Osteoblast (primary cell): ENCODE measurements around the gene HELZ. TPM values are rescaled to one million over a fixed set of nuclear protein-coding genes. Genes with fewer than 3 reads are reported as not detected.

Source experiments
- DNase-seq: peaks from one replicate; pipeline ENCODE4 v3.0.0; 2011; ENCODE audit warnings: low spot score, mixed read lengths; ENCODE audit not compliant: insufficient read length; ENCODE audit errors: missing footprints
- H2AFZ ChIP-seq: 2 replicates; pipeline ENCODE4 v1.6.0; 2011; ENCODE audit warnings: mild to moderate bottlenecking, low read length
- H3K27ac ChIP-seq: 2 replicates; pipeline ENCODE4 v1.5.1; 2011; ENCODE audit warnings: mild to moderate bottlenecking, low read depth, low read length, moderate library complexity
- H3K27me3 ChIP-seq: 2 replicates; pipeline ENCODE4 v1.6.0; 2012; ENCODE audit warnings: mild to moderate bottlenecking, control low read depth, inconsistent platforms, low read length, moderate library complexity; ENCODE audit not compliant: insufficient read depth
- H3K36me3 ChIP-seq: 2 replicates; pipeline ENCODE4 v1.5.1; 2011; ENCODE audit warnings: mild to moderate bottlenecking, low read length, control low read depth, moderate library complexity; ENCODE audit not compliant: insufficient read depth
- H3K4me1 ChIP-seq: 2 replicates; pipeline ENCODE4 v1.5.1; 2011; ENCODE audit warnings: mild to moderate bottlenecking, low read length, control low read depth, moderate library complexity; ENCODE audit not compliant: insufficient read depth
- H3K4me2 ChIP-seq: 2 replicates; pipeline ENCODE4 v1.6.0; 2011; ENCODE audit warnings: mild to moderate bottlenecking, low read length; ENCODE audit not compliant: insufficient read depth
- H3K4me3 ChIP-seq: fragments of 200-600 bp; sonication (generic); 3 replicates; pipeline ENCODE4 v1.5.1; 2012; ENCODE audit warnings: mild to moderate bottlenecking, low read length, inconsistent platforms; ENCODE audit not compliant: insufficient read depth
- H3K79me2 ChIP-seq: 2 replicates; pipeline ENCODE4 v1.6.0; 2012; ENCODE audit warnings: mild to moderate bottlenecking, low read length, control low read depth, inconsistent platforms; ENCODE audit not compliant: insufficient read depth
- H3K9me3 ChIP-seq: 2 replicates; pipeline ENCODE4 v1.5.1; 2011; ENCODE audit warnings: low read depth, low read length, control low read depth
- H4K20me1 ChIP-seq: 2 replicates; pipeline ENCODE4 v1.6.0; 2012; ENCODE audit warnings: mild to moderate bottlenecking, low read length, control low read depth; ENCODE audit not compliant: insufficient read depth
- total RNA-seq: library from RNA; depleted of rRNA; stranded (reverse); fragments of >200 nt; gene quantifications from 2 replicates; pipeline ENCODE4 v1.2.3, GENCODE V29; 2012
- TF ChIP-seq, protein P1 (sequence below): IDR thresholded peaks from 2 replicates; pipeline ENCODE4 v1.5.1; 2011; ENCODE audit warnings: mild to moderate bottlenecking, low read depth, low read length, moderate library complexity; ENCODE audit errors: extremely low read depth

HELZ gene
- total RNA-seq, 1 donor = 56.8 TPM

DNA sequence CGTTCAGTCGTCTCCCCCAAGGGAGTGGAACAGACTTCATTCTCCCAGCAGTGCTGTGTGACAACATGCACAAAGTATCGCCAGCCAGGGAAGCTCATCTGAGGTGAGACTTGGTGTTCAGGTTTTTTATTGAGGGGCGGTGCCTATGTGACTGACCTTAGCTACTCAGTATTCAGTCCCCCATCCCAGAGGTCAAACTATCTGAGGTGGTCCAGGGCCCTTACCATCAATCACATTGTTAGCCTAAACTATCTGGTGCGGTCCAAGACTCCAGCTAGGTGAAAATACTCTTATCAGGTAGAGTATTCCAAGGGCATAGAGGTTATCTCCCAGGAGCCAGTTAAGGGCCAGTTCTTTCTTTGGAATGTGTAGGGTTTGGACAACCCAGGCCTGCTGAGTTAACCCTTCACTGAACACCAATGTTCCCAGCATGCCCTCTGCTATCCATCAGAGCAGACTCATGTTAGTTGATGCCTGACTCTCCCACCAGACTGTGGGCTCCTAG, 206.1 kb downstream of the HELZ start:
- H3K9me3 ChIP-seq = no peaks in the 10 kb centered on the region
- no peaks in the 10 kb centered on the region for H3K36me3 ChIP-seq
- H3K4me3 ChIP-seq = no peak overlapping the region
- no peak overlapping the region for H2AFZ ChIP-seq
- H3K27ac ChIP-seq = no peak overlapping the region
- peak; percentile 68 for DNase-seq
- H3K27me3 ChIP-seq = peaks cover 26% of the 10 kb centered on the region
- TF ChIP-seq, protein P1, sequence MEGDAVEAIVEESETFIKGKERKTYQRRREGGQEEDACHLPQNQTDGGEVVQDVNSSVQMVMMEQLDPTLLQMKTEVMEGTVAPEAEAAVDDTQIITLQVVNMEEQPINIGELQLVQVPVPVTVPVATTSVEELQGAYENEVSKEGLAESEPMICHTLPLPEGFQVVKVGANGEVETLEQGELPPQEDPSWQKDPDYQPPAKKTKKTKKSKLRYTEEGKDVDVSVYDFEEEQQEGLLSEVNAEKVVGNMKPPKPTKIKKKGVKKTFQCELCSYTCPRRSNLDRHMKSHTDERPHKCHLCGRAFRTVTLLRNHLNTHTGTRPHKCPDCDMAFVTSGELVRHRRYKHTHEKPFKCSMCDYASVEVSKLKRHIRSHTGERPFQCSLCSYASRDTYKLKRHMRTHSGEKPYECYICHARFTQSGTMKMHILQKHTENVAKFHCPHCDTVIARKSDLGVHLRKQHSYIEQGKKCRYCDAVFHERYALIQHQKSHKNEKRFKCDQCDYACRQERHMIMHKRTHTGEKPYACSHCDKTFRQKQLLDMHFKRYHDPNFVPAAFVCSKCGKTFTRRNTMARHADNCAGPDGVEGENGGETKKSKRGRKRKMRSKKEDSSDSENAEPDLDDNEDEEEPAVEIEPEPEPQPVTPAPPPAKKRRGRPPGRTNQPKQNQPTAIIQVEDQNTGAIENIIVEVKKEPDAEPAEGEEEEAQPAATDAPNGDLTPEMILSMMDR = no peak
- no peak overlapping the region for H3K4me2 ChIP-seq
- no peaks in the 10 kb centered on the region for H3K4me1 ChIP-seq
- H4K20me1 ChIP-seq = no peaks in the 10 kb centered on the region
- H3K79me2 ChIP-seq = no peaks in the 10 kb centered on the region

DNA sequence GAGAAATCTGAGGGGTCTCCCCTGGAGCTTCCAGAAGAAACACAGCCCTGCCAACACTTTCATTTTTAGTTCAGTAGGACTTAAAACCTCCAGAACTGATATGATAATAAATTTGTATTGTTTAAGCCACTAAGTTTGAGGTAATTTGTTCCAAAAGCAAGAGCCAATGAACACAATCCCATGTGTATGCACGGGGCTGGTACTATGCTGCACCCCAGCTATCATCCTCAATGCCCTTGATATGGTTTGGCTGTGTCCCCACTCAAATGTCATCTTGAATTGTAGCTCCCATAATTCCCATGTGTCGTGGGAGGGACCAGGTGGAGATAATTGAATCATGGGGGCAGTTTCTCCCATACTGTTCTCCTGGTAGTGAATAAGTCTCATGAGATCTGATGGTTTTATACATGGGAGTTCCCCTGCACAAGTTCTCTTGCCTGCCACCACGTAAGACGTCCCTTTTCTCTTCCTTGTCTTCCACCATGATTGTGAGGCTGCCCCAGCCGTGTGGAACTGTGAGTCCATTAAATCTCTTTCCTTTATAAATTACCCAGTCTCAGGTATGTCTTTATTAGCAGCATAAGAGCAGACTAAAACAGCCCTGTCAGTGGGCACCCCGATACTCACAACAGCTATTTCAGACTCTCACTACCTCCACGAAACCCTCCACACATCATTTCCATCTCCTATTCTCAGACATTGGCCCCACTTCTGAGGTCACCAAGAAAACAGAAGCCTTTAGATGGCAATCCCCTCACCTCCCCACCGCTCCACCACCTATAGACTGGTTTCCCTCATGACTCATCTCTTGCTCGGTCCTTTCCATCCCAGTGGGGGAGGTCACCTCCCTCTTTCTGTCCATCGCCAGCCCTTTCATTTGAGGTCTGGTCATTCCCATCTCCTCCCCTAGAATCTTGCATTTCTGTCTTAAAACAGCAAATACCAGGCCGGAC, 209.6 kb downstream of the HELZ start:
- no peak overlapping the region for H3K4me2 ChIP-seq
- H4K20me1 ChIP-seq = no peaks in the 10 kb centered on the region
- no peaks in the 10 kb centered on the region for H3K4me1 ChIP-seq
- DNase-seq = peak; percentile 30
- TF ChIP-seq, protein P1 = no peak
- H3K27ac ChIP-seq = no peak overlapping the region
- H3K9me3 ChIP-seq = no peaks in the 10 kb centered on the region
- H2AFZ ChIP-seq = no peak overlapping the region
- H3K36me3 ChIP-seq = no peaks in the 10 kb centered on the region
- peaks cover 13% of the 10 kb centered on the region for H3K27me3 ChIP-seq
- no peaks in the 10 kb centered on the region for H3K79me2 ChIP-seq
- H3K4me3 ChIP-seq = no peak overlapping the region

DNA sequence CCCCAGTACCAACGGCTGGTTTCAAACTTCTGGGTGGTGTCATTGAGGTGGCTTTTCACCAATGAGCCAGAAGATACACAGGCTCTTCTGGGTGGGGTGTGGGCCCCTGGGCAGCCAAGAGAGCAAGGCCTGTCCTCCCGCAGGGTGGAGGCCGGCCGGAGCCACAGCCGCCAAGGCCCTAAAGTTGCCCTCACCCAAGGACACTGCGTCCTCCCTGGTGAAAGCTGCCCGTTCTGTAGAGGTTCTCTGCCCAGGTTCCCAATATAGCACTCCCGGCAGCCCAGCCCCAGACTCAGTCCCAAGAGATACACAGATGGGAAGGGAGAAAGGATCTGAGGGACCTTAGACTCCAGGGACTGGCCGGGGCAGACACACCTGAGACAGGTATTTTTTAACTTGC, 211.4 kb downstream of the HELZ start:
- H3K79me2 ChIP-seq = no peaks in the 10 kb centered on the region
- H3K27ac ChIP-seq = no peak overlapping the region
- H2AFZ ChIP-seq = no peak overlapping the region
- no peaks in the 10 kb centered on the region for H3K9me3 ChIP-seq
- no peak overlapping the region for H3K4me3 ChIP-seq
- no peak overlapping the region for H3K4me2 ChIP-seq
- H4K20me1 ChIP-seq = no peaks in the 10 kb centered on the region
- no peaks in the 10 kb centered on the region for H3K4me1 ChIP-seq
- TF ChIP-seq, protein P1 = no peak
- peaks cover 8% of the 10 kb centered on the region for H3K27me3 ChIP-seq
- H3K36me3 ChIP-seq = no peaks in the 10 kb centered on the region
- peak; percentile 14 for DNase-seq

DNA sequence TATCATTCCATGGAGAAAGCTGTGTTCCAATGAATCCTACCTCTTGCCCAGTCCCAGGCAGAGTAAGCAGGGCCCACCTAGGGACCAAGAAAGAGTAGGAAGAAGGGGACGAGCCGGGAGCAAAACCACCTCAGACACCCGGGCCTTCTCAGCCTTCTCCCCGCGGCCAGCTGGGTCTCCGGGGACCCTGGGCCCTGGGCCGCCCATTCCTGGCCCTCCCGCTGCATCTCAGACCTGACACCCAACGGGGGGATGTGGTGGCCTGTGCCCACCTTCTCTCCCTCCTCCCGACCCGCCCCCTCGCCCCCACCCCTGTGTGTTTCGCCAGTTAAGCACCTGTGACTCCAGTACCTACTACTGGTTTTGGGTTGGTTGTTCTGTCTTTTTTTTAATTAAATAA, 212.0 kb downstream of the HELZ start:
- Histone ChIP-seq H3K4me1 (no peaks in the 10 kb centered on the region), H3K4me3 (no peak overlapping the region), H3K27ac (no peak overlapping the region), H3K36me3 (no peaks in the 10 kb centered on the region), H2AFZ (no peak overlapping the region), H3K27me3 (peaks cover 8% of the 10 kb centered on the region), H3K79me2 (no peaks in the 10 kb centered on the region), H3K4me2 (no peak overlapping the region), H3K9me3 (no peaks in the 10 kb centered on the region), H4K20me1 (no peaks in the 10 kb centered on the region)
- peak; percentile 43 for DNase-seq
- TF ChIP-seq, protein P1 = no peak
